NCI-H1694 (cell line): Measurements from ENCODE around the gene GPR155.
"Not testable (repeated sequence)": the region's sequence is repeated elsewhere in the genome, so short reads cannot be mapped to it uniquely, and the experiment has no call there.

Experiments used
- DNase-seq: peaks from one replicate; lab custom pipeline; 2025; lab: John Stamatoyannopoulos, UW

GPR155 gene

GRCh38 chr2:174439323-174439722 is 47.5 kb downstream of the GPR155 start:
- no peak for DNase-seq

- DNase-seq, result no peak
These were observed 48.5 kb downstream of the GPR155 start for GRCh38 chr2:174438146-174438886.

- no peak for DNase-seq
These were observed 50.5 kb downstream of the GPR155 start for GRCh38 chr2:174436351-174436750.

- no peak for DNase-seq
These were observed 54.9 kb downstream of the GPR155 start for GRCh38 chr2:174431902-174432301.

GRCh38 chr2:174430066-174430465 is 56.8 kb downstream of the GPR155 start:
- DNase-seq, result no peak

GRCh38 chr2:174428214-174428613 is 58.6 kb downstream of the GPR155 start:
- no peak for DNase-seq

GRCh38 chr2:174412256-174412655 is 74.6 kb downstream of the GPR155 start:
- DNase-seq, result no peak

GRCh38 chr2:174410039-174410438 is 76.8 kb downstream of the GPR155 start:
- DNase-seq, result not testable (repeated sequence)

- DNase-seq, result no peak
These were observed 83.2 kb downstream of the GPR155 start for GRCh38 chr2:174403628-174404027.

GRCh38 chr2:174400853-174401252 is 86.0 kb downstream of the GPR155 start:
- DNase-seq, result no peak

- no peak for DNase-seq
These were observed 87.7 kb downstream of the GPR155 start for GRCh38 chr2:174399171-174399570.

- no peak for DNase-seq
These were observed 89.1 kb downstream of the GPR155 start for GRCh38 chr2:174397773-174398172.

- DNase-seq, result no peak
These were observed 90.7 kb downstream of the GPR155 start for GRCh38 chr2:174395969-174396630.

- peak; percentile 75 for DNase-seq
These were observed 91.4 kb downstream of the GPR155 start, which contains the start of gene SCRN3 for GRCh38 chr2:174395284-174395968. Gene SCRN3 (plus strand): TSS chr2:174395730. CDS start chr2:174398284, 2,554 bp downstream.

- DNase-seq, result no peak
These were observed 94.1 kb downstream of the GPR155 start for GRCh38 chr2:174392706-174393105.

- not testable (repeated sequence) for DNase-seq
These were observed 96.5 kb downstream of the GPR155 start for GRCh38 chr2:174390303-174390702.

GRCh38 chr2:174389542-174389941 is 97.3 kb downstream of the GPR155 start:
- no peak for DNase-seq

GRCh38 chr2:174388706-174389105 is 98.1 kb downstream of the GPR155 start:
- not testable (repeated sequence) for DNase-seq

GRCh38 chr2:174385201-174385600 is 101.6 kb downstream of the GPR155 start:
- DNase-seq, result no peak

GRCh38 chr2:174383796-174384195 is 103.0 kb downstream of the GPR155 start:
- no peak for DNase-seq
